Measurements from ENCODE around the gene TRIM10.

Gene TRIM10

DNA sequence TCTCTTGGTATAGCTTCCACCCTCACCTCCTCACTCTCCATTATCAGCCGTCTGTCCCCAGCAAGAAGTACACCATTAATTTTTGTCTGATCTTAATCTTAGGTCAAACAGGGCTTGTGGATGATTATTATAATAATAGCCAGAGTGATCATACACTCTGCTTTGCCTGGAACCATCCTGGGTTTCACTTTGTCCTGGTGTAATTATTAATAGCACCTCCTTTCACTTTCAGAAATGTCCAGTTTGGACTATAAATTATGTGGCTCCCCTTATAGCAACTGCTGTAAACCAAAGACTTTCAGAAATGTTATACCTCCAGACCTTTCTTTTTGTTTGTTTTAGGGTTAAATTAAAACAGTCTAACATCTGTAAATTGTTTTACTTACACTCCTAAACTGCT lies 47.2 kb downstream of the TRIM10 start:
- TF ChIP-seq, protein P1, sequence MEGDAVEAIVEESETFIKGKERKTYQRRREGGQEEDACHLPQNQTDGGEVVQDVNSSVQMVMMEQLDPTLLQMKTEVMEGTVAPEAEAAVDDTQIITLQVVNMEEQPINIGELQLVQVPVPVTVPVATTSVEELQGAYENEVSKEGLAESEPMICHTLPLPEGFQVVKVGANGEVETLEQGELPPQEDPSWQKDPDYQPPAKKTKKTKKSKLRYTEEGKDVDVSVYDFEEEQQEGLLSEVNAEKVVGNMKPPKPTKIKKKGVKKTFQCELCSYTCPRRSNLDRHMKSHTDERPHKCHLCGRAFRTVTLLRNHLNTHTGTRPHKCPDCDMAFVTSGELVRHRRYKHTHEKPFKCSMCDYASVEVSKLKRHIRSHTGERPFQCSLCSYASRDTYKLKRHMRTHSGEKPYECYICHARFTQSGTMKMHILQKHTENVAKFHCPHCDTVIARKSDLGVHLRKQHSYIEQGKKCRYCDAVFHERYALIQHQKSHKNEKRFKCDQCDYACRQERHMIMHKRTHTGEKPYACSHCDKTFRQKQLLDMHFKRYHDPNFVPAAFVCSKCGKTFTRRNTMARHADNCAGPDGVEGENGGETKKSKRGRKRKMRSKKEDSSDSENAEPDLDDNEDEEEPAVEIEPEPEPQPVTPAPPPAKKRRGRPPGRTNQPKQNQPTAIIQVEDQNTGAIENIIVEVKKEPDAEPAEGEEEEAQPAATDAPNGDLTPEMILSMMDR (conservative IDR thresholded peaks at IDR 0.05; ENCODE audit: control insufficient read depth, insufficient read depth, low read depth, low read length), result no peak

DNA sequence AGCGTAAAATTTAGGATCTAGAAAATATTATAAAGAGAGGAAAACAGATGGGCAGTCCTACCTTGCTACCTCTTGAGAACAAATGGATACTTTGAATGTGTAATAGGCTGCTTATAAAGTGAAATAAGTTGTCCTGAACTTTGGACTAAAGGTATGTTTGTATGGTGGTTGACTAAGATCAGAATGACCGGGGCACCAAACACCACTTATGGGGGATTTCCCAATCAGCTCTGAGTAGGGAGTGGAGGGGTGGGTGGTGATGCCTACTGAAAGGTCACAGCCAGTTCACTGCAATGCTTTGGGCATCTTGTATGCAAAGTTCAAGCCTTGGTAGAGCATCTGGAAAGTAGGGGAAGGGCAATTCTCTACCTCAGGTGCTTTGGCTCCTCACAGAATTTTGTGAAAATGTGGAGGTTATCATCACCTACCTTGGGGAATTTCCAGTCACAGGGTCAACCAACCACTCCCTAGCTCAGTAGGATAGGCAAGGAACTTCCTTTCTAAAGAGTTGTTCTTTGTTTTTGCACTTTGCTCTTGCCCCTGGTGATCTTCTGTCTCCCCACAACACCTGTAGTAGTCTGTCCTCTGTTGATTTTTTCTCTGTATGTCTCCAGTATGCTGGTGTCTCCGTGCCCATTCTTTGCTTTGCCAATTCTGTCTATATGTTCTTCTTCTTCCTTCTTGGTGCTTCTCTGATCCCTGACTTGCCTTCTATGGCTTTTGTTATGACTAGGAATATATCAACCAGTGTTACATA lies 47.8 kb downstream of the TRIM10 start, which contains the start of gene TRIM31:
TSS of gene TRIM31 (minus strand) at position 88 of the 757 bp plus-strand sequence. CDS start 285 bp downstream, outside the sequence.
- DNase-seq (ENCODE audit: low read depth), result no peak
- no peak within 1 kb of the TSS for H3K4me3 ChIP-seq (ENCODE audit: control insufficient read depth, low read depth, low read length)
- TF ChIP-seq, protein P1 (conservative IDR thresholded peaks at IDR 0.05; ENCODE audit: control insufficient read depth, insufficient read depth, low read depth, low read length), result no peak

More for the DNA sequence above, 47.2 kb downstream of the TRIM10 start:
- no peak for DNase-seq (ENCODE audit: low read depth)
- H3K4me3 ChIP-seq (ENCODE audit: control insufficient read depth, low read depth, low read length), result no peak overlapping the region

DNA sequence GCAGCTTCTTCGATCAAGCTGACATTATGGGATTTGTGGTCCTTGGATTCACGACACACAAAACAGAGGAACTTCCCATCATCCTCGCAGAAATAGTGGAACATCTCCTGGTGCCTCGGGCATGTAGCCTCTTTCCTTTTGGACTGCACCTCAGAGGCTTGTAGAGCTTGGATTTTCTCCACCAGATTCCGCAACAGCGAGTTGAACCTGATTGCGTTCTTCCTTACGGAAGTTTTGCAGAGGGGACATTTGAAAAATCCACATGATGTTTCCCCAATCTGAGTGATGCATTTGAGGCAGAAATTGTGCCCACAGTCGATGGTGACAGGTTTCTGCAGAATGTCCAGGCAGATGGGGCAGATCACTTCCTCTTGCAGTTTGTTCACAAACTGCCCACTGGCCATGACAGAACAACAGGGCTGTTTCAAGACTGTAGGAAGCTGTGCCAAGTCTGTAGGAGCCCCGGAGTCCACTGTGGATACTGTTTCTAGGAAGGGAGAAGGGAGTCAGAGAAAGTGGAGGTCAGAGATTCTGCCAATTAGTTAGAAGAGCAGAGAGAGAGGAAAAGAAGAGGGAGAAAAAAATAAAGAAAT lies 48.5 kb downstream of the TRIM10 start:
- TF ChIP-seq, protein P1 (conservative IDR thresholded peaks at IDR 0.05; ENCODE audit: control insufficient read depth, insufficient read depth, low read depth, low read length), result no peak
- no peak for DNase-seq (ENCODE audit: low read depth)
- no peak overlapping the region for H3K4me3 ChIP-seq (ENCODE audit: control insufficient read depth, low read depth, low read length)

DNA sequence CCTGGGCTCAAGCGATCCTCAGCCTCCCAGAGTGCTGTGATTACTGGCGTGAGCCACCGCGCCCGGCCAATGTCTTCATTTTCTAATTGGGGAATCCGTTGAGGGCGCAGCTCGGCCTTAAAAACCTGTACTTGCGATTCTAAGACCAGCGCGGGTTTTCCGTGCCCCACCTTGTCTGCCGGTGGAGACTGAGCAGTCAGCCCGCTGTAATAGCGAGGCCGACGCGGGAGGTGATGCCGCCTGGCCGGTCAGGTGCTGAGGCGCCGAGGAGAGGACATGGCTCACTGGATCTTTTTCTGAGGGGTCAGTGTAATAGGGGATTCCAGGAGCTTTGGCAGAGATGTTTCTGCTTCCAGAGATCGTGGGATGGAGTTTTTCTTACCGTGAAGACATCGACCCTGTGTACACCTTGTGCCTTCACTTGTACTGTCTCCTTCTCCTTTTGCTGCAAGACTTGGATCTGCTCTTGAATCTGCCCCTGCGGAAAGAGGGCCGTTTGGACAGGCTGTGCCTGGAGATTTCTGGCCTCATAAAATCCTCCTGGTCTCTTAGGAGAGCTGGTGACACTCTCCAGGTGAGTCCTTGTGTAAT lies 49.6 kb downstream of the TRIM10 start:
- H3K4me3 ChIP-seq (ENCODE audit: control insufficient read depth, low read depth, low read length), result no peak overlapping the region
- DNase-seq (ENCODE audit: low read depth), result no peak
- TF ChIP-seq, protein P1 (conservative IDR thresholded peaks at IDR 0.05; ENCODE audit: control insufficient read depth, insufficient read depth, low read depth, low read length), result no peak

DNA sequence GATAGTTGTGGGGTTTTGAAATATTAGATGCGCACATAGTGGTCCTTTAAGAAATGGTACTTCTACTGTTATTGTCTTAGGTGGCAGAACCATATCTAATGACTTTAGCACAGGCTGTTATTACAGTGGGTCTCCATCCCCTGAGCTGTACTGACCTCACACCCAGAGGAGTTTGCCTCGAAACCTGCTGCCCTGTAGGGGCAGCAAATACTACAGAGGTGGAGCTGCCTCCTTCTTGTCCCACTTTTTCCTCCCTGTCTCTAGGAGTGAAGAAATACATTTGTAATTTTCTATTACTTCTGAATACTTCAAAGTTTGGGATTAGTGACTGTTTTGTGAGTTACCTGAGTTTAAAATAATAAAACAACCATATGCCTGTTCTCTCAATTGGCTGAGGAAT lies 56.4 kb downstream of the TRIM10 start:
- TF ChIP-seq, protein P1 (conservative IDR thresholded peaks at IDR 0.05; ENCODE audit: control insufficient read depth, insufficient read depth, low read depth, low read length), result no peak
- no peak for DNase-seq (ENCODE audit: low read depth)
- H3K4me3 ChIP-seq (ENCODE audit: control insufficient read depth, low read depth, low read length), result no peak overlapping the region

DNA sequence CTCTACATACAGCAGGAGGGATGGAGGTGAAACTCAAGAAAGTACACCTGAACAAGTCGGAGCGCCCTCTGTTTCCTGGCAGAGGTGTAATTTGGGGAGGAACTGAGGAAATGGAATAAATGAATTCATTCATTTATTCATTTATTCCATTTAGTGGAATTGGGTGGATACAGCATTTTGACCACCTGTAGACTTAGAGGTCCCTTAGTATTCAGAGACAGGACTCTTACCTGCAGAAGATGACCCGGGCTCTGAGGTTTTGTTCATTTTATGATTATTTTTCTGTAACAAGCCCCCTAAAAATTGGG lies 57.2 kb downstream of the TRIM10 start:
- no peak overlapping the region for H3K4me3 ChIP-seq (ENCODE audit: control insufficient read depth, low read depth, low read length)
- TF ChIP-seq, protein P1 (conservative IDR thresholded peaks at IDR 0.05; ENCODE audit: control insufficient read depth, insufficient read depth, low read depth, low read length), result no peak
- no peak for DNase-seq (ENCODE audit: low read depth)

All from fibroblast of mammary gland (primary cell).